Measurements from ENCODE around the gene ETNPPL. TPM values are rescaled to one million over a fixed set of nuclear protein-coding genes. Genes with fewer than 3 reads are reported as not detected.

ETNPPL gene
- total RNA-seq, 4 donors from 2014 or later: not detected

DNA sequence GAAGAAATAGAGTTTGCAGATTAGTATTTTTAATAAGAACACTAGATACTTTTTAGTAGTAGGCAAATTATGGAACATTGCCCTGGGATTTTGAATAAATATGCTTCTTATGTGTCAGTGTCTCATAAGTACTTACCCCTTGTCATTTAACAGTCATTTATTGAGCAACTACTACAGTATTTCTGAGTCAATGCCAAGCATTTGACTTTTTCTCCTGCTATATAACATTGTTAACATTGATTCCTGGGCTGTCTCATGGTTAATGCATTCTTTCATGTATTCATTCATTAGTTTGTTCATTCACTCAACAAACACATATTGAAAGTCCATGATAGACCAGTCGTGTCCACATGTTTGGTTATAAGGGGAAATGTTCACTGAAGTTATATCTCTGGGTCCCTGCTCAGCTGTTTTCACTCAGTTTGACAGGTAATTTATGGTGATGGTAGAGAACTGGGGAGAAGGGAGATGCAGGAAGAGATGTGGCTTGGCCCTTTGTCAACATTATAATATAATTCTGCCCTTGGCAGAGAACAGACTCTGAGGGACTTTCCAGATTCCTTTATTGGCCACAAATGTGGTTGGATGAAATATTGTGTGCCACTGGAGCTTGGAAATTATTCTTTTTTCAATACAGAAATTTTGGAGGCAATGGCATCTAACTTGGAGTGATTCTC is 62.6 kb downstream of the ETNPPL start:
- H3K4me3 ChIP-seq: no peak overlapping the region
- 19% methylated on average over 1 of the region's 1 CpG for WGBS
- H3K9me3 ChIP-seq: no peaks in the 10 kb centered on the region
- TF ChIP-seq, protein P1, sequence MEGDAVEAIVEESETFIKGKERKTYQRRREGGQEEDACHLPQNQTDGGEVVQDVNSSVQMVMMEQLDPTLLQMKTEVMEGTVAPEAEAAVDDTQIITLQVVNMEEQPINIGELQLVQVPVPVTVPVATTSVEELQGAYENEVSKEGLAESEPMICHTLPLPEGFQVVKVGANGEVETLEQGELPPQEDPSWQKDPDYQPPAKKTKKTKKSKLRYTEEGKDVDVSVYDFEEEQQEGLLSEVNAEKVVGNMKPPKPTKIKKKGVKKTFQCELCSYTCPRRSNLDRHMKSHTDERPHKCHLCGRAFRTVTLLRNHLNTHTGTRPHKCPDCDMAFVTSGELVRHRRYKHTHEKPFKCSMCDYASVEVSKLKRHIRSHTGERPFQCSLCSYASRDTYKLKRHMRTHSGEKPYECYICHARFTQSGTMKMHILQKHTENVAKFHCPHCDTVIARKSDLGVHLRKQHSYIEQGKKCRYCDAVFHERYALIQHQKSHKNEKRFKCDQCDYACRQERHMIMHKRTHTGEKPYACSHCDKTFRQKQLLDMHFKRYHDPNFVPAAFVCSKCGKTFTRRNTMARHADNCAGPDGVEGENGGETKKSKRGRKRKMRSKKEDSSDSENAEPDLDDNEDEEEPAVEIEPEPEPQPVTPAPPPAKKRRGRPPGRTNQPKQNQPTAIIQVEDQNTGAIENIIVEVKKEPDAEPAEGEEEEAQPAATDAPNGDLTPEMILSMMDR (IDR thresholded peaks at IDR 0.05): no peak
- TF ChIP-seq POLR2A (IDR thresholded peaks at IDR 0.05): no peak
- no peak for TF ChIP-seq EP300 (IDR thresholded peaks at IDR 0.05)
- no peak for TF ChIP-seq POLR2AphosphoS5 (IDR thresholded peaks at IDR 0.05)
- DNase-seq (ENCODE audit: low spot score in 2 of 2): no peak
- H3K4me1 ChIP-seq: peaks cover 4% of the 10 kb centered on the region
- H3K27ac ChIP-seq: no peak overlapping the region
- H3K27me3 ChIP-seq: no peaks in the 10 kb centered on the region
- no peaks in the 10 kb centered on the region for H3K36me3 ChIP-seq

DNA sequence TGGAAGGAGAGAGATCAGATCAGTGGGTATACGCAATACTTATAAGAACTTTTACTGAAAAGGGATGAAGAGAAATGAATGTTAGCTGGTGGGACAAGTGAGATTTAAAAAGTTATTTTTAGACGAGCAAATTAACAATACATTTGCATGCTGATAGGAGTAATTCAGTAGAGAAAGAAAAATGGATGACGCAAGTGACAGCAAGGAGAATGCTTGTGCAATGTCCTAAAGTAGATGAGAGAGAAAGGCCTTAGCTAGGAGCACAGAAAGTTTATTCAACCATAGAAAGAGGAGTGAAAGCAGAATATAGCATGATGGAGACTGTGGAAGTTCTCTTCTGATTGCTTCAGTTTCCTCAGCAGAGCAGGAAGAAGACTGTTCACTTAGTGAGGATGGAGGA is 66.7 kb downstream of the ETNPPL start:
- no peak overlapping the region for H3K27ac ChIP-seq
- DNase-seq (ENCODE audit: low spot score in 2 of 2): no peak
- no peaks in the 10 kb centered on the region for H3K36me3 ChIP-seq
- 88% methylated on average over 3 of the region's 3 CpGs for WGBS
- TF ChIP-seq, protein P1 (IDR thresholded peaks at IDR 0.05): no peak
- TF ChIP-seq POLR2AphosphoS5 (IDR thresholded peaks at IDR 0.05) (no peak), POLR2A (IDR thresholded peaks at IDR 0.05) (no peak), EP300 (IDR thresholded peaks at IDR 0.05) (no peak)
- H3K4me1 ChIP-seq: peaks cover 4% of the 10 kb centered on the region
- H3K4me3 ChIP-seq: no peak overlapping the region
- no peaks in the 10 kb centered on the region for H3K27me3 ChIP-seq
- no peaks in the 10 kb centered on the region for H3K9me3 ChIP-seq

DNA sequence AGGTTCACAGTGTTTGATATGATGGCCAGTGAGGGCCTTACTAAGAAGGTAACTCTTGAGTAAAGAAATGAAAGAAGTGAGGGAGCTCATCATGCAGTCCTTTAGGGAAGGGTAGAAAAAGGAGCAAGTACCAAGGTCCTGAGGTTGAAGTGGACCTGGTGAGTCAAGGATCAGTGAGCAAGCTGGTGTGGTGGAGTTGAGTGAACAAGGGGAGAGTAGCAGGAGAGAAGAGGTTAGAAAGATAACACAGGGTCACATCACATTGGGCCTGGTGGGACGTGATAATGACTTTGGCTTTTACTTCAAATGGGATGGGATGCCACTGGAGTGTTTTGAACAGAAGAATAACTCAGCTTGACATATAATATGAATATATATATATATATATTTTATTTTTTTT is 67.8 kb downstream of the ETNPPL start:
- Histone ChIP-seq H3K9me3 (no peaks in the 10 kb centered on the region), H3K4me1 (no peaks in the 10 kb centered on the region), H3K36me3 (no peaks in the 10 kb centered on the region), H3K27me3 (no peaks in the 10 kb centered on the region), H3K27ac (no peak overlapping the region), H3K4me3 (no peak overlapping the region)
- TF ChIP-seq POLR2A (IDR thresholded peaks at IDR 0.05) (no peak), POLR2AphosphoS5 (IDR thresholded peaks at IDR 0.05) (no peak), EP300 (IDR thresholded peaks at IDR 0.05) (no peak)
- TF ChIP-seq, protein P1 (IDR thresholded peaks at IDR 0.05): no peak
- WGBS: 97% methylated on average over 1 of the region's 1 CpG
- DNase-seq (ENCODE audit: low spot score in 2 of 2): no peak

DNA sequence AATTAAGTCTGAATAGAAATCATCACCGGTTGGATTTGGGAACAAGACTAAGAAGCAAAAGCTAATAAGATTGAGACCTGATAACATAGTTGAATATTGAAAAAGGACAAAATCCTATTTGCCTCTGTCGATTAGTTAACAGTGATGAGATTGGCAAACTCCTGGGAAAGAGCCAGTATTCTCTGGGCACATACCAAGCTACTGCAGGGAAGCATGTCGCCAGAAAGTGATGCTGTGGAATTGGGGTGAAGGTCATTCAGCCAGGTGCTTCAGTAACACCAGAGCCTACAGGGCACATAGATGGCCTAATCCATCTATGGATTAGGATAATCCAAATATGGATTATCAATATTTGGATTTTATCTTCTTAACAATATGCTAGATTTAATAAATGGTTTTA is 68.4 kb downstream of the ETNPPL start:
- H3K4me3 ChIP-seq: no peak overlapping the region

DNA sequence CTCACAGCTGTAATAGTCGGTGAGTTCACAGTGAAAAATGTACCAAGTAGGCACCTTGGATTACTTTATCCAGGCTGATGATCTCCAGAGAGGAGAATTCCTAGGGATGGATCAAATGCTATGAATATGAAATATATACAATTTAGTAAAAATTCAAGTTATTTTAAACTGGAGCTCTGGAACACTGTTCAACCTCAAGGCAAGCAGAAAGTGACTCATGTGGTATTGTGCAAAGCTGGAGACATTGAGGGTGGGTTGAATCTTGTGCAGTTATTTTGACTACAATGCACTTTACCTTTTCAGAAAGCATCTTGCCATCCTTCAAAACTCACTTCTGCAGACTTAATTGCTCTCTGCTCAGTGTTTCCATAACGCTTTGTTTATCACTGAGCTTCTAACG is 69.0 kb downstream of the ETNPPL start:
- TF ChIP-seq POLR2AphosphoS5 (IDR thresholded peaks at IDR 0.05): no peak
- TF ChIP-seq EP300 (IDR thresholded peaks at IDR 0.05): no peak
- H3K4me3 ChIP-seq: no peak overlapping the region
- H3K9me3 ChIP-seq: no peaks in the 10 kb centered on the region
- no peaks in the 10 kb centered on the region for H3K4me1 ChIP-seq
- H3K36me3 ChIP-seq: no peaks in the 10 kb centered on the region
- H3K27ac ChIP-seq: no peak overlapping the region
- 85% methylated on average over 3 of the region's 3 CpGs for WGBS
- DNase-seq (ENCODE audit: low spot score in 2 of 2): no peak
- H3K27me3 ChIP-seq: no peaks in the 10 kb centered on the region

More for the DNA sequence above, 68.4 kb downstream of the ETNPPL start:
- Histone ChIP-seq H3K9me3 (no peaks in the 10 kb centered on the region), H3K27me3 (no peaks in the 10 kb centered on the region), H3K4me1 (no peaks in the 10 kb centered on the region), H3K27ac (no peak overlapping the region), H3K36me3 (no peaks in the 10 kb centered on the region)
- 63% methylated on average over 3 of the region's 3 CpGs for WGBS
- TF ChIP-seq, protein P1 (IDR thresholded peaks at IDR 0.05): no peak
- no peak for TF ChIP-seq EP300 (IDR thresholded peaks at IDR 0.05)
- TF ChIP-seq POLR2A (IDR thresholded peaks at IDR 0.05): no peak
- TF ChIP-seq POLR2AphosphoS5 (IDR thresholded peaks at IDR 0.05): no peak
- DNase-seq (ENCODE audit: low spot score in 2 of 2): no peak

DNA sequence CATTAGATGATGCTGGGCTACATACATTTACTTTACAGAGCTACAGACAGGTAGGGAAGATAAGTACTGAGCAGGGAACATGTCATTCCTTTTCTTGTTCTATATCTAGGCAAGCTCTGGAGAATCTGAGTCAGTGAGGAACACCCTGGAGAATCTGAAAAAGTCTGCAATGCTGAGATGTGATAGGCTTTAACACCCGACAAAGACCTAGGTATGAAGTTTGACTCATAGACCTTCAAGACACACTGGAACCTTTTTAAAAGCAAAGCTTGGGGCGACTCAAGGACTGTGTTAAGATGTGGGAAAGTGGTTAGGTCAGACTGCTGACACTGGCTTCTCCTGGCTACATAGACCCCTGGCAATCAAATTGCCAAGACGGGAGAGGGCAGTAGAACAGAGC is 69.6 kb downstream of the ETNPPL start:
- H3K36me3 ChIP-seq: no peaks in the 10 kb centered on the region
- H3K4me3 ChIP-seq: no peak overlapping the region
- no peak for DNase-seq (ENCODE audit: low spot score in 2 of 2)
- H3K27ac ChIP-seq: no peak overlapping the region
- WGBS: 87% methylated on average over 3 of the region's 3 CpGs
- H3K4me1 ChIP-seq: no peaks in the 10 kb centered on the region
- H3K9me3 ChIP-seq: no peaks in the 10 kb centered on the region
- no peak for TF ChIP-seq POLR2AphosphoS5 (IDR thresholded peaks at IDR 0.05)
- TF ChIP-seq EP300 (IDR thresholded peaks at IDR 0.05): no peak
- TF ChIP-seq POLR2A (IDR thresholded peaks at IDR 0.05): no peak
- TF ChIP-seq, protein P1 (IDR thresholded peaks at IDR 0.05): no peak
- no peaks in the 10 kb centered on the region for H3K27me3 ChIP-seq
